ENCODE results near the gene ZNF728.
"Not testable (repeated sequence)": the region's sequence is repeated elsewhere in the genome, so short reads cannot be mapped to it uniquely, and the experiment has no call there.

ZNF728 gene

GRCh38 chr19:23002690-23003422 lies at the start of gene ZNF728:
Gene ZNF728 (minus strand): TSS chr19:23003176. CDS start chr19:23003030, 146 bp downstream.
- DNase-seq (ENCODE audit: low spot score), result no peak

DNA sequence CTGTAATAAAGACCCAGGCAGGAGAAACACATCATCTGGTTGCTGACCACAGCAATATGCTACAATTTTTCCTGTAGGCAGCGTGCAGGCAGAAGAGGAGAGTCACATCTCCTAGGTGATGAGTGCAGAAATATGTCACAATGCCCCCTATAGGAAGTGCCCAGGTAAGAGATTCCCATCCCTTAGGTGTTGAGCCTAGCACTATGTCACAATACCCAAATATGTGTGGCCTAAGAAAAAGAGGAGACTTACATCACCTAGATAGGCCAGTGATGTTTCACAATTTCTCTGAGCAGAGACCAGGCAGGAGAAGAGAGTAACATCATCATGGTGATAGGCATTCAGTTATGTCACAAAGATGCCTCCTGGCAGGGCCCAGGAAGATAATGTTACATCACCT lies 49.4 kb upstream of the ZNF728 start:
- DNase-seq (ENCODE audit: low spot score), result no peak

- DNase-seq (ENCODE audit: low spot score), result no peak
Measured at GRCh38 chr19:23049256-23049655, 46.3 kb upstream of the ZNF728 start.

GRCh38 chr19:23046743-23047142 lies 43.8 kb upstream of the ZNF728 start:
- DNase-seq (ENCODE audit: low spot score), result no peak

DNA sequence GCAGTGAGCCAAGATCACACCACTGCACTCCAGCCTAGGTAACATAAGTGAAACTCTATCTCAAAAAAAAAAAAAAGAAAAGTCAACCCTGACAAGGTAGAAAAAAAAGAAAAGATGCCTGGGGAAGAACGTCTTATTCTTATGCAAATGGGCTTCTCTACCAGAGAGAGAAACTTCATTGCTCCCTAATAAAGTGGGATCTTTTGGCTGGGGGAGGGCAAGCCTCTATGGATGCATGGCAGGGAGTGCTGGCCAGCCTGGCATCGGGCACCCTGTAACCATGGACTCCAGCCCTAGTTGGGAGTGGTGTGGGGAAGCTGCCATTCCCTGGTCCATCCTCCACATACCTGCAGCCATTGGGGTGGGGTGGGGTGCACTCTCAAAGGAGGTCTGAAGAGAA lies 30.7 kb upstream of the ZNF728 start:
- DNase-seq (ENCODE audit: low spot score), result no peak

GRCh38 chr19:23015660-23016059 lies 12.7 kb upstream of the ZNF728 start:
- no peak for DNase-seq (ENCODE audit: low spot score)

- not testable (repeated sequence) for DNase-seq (ENCODE audit: low spot score)
Measured at GRCh38 chr19:22994957-22995356, 8.0 kb downstream of the ZNF728 start.

GRCh38 chr19:22976248-22976647 lies 26.7 kb downstream of the ZNF728 start:
- DNase-seq (ENCODE audit: low spot score), result no peak

DNA sequence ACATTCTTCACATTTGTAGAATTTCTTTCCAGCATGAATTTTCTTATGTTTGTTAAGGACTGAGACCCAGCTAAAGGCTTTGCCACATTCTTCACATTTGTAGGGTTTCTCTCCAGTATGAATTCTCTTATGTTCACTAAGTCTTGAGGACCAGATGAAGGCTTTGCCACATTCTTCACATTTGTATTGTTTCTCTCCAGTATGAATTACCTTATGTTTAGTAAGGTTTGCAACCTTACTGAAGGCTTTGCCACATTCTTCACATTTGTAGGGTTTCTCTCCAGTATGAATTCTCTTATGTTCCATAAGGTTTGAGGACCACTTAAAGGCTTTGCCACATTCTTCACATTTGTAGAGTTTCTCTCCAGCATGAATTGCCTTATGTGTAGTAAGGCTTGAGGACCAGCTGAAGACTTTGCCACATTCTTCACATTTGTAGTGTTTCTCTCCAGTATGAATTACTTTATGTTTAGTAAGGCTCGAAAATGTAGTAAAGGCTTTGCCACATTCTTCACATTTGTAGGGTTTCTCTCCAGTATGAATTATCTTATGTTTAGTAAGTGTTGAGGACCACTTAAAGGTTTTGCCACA lies 27.3 kb downstream of the ZNF728 start:
- DNase-seq (ENCODE audit: low spot score), result not testable (repeated sequence)

DNA sequence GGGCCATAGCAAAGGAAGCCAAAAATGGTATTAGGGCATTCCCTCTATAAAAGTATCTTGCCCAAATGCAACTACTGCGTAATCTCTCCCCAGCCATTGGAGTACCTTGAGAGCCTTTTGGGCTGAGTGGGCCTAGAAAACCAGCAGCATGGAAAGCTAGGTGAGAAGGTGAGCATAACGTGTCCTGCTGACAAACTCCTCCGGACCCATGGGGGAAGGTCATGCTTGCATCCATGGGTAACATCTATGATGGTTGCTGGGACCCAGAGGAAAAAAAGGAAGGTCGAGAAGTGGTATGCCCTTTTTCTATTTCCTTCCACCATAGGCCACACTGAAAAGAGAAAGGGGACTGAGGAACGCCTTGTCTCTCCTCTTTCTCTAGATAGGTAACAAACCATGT lies 57.4 kb downstream of the ZNF728 start:
- no peak for DNase-seq (ENCODE audit: low spot score)

DNA sequence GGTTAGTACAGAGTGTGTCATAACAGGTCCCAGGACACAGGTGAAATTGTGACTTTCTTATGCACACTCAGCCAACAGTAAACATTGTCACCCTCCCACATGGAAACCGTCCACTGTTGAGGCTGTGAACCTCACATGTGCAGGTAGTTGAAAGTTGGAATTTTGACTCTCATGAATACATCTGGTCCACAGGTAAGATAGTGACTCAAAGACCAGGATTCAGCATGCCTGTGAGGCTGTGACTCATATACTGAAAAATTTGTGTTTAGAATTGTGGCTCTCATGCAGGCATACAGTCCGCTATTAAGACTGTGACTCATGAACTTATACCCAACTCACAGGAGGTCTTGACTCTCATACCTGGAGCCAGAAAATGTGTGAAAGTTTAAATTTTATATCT lies 67.8 kb downstream of the ZNF728 start:
- no peak for DNase-seq (ENCODE audit: low spot score)

- not testable (repeated sequence) for DNase-seq (ENCODE audit: low spot score)
Measured at GRCh38 chr19:22927576-22927975, 75.4 kb downstream of the ZNF728 start.

GRCh38 chr19:22925181-22925580 lies 77.8 kb downstream of the ZNF728 start:
- DNase-seq (ENCODE audit: low spot score), result not testable (repeated sequence)

All from hematopoietic multipotent progenitor cell treated with erythropoietin and hydrocortisone succinate and interleukin-3 and kit ligand, for 17 days (in vitro differentiated cells).